Ishikawa (cell line): Measurements from ENCODE around the gene TMED4.

ENCODE experiments used
- EGR1 ChIP-seq: IDR thresholded peaks from 2 replicates; pipeline ENCODE4 v1.6.1; 2012
- REST ChIP-seq: IDR thresholded peaks from 2 replicates; pipeline ENCODE4 v1.6.1; 2012; ENCODE audit warnings: low read depth, mild to moderate bottlenecking
- TAF1 ChIP-seq: IDR thresholded peaks from 2 replicates; pipeline ENCODE4 v1.6.1; 2012; ENCODE audit warnings: low read depth, mild to moderate bottlenecking
- TEAD4 ChIP-seq: IDR thresholded peaks from 2 replicates; pipeline ENCODE4 v1.6.1; 2012
- USF1 ChIP-seq: IDR thresholded peaks from 2 replicates; pipeline ENCODE4 v1.6.1; 2012
- ZBTB7A ChIP-seq: IDR thresholded peaks from 2 replicates; pipeline ENCODE4 v1.6.1; 2012; ENCODE audit warnings: low read depth

GRCh38 chr7:44602576-44602910 lies 20.5 kb upstream of the TMED4 start:
- TF ChIP-seq ZBTB7A (no peak), EGR1 (no peak), TEAD4 (no peak), USF1 (no peak), TAF1 (no peak), REST (no peak)
